Right lobe of liver (tissue), 6 donors: ENCODE results near the gene TPRN. TPM values are rescaled to one million over a fixed set of nuclear protein-coding genes. Genes with fewer than 3 reads are reported as not detected.

Experiments used
- ATAC-seq, 4 donors: fragments of 200-7000 bp; cut with Tn5 transposase; one replicate each; pipeline ENCODE4 v1.9.1; 2020; ENCODE audit warnings: mild to moderate bottlenecking in 4 of 4, moderate library complexity in 4 of 4
- DNase-seq, 3 donors: peaks; one replicate each; pipeline ENCODE4 v3.0.0-alpha.2; 2020
- H3K27ac ChIP-seq, 3 donors: fragments of 200-600 bp; one replicate each; pipeline ENCODE4 v1.8.0; 2022
- H3K27me3 ChIP-seq, 2 donors: fragments of 200-600 bp; one replicate each; pipeline ENCODE4 v1.8.0; 2022
- H3K36me3 ChIP-seq, 4 donors: fragments of 200-600 bp; sonication (generic) in 1 of 4; one replicate each; pipeline versions ENCODE4 v1.5.1 to v1.8.0; 2017 to 2022; ENCODE audit warnings: control low read depth in 1 of 4
- H3K4me1 ChIP-seq, 4 donors: fragments of 200-600 bp; sonication (generic) in 1 of 4; one replicate each; pipeline versions ENCODE4 v1.5.1 to v1.8.0; 2017 to 2022; ENCODE audit warnings: control low read depth in 1 of 4
- H3K4me3 ChIP-seq, 3 donors: fragments of 200-600 bp; one replicate each; pipeline ENCODE4 v1.8.0; 2022
- H3K9me3 ChIP-seq, 4 donors: fragments of 200-600 bp; sonication (generic) in 1 of 4; one replicate each; pipeline versions ENCODE4 v1.5.1 to v1.8.0; 2017 to 2022; ENCODE audit warnings: control low read depth in 1 of 4
- POLR2A ChIP-seq: fragments of 450-650 bp; IDR thresholded peaks from one replicate; pipeline ENCODE4 v1.6.1; 2017; ENCODE audit warnings: antibody characterized with exemption, mild to moderate bottlenecking
- WGBS: methylation state at CpG from one replicate; pipeline ENCODE4 v1.1.6; 2018; ENCODE audit warnings: low coverage, low lambda C conversion rate; ENCODE audit not compliant: insufficient coverage; ENCODE audit errors: missing lambda C conversion rate; 5-methylcytosine and 5-hydroxymethylcytosine counted together
- intact Hi-C, 2 donors: fragments of 100-400 bp; cut with DNase I; formaldehyde crosslinking; loops; one replicate each; pipeline versions ENCODE4 v1.11.2 to v1.14.1; 2022
- total RNA-seq, 6 experiments: library from RNA; depleted of rRNA in 2 of 6; stranded (reverse); fragments of >200 nt in 2 of 6; fragmentation: NEBNext Ultra II Directional in 3 of 6; extraction: Animal tissue kit (Norgen Biotek cat#: 25700) in 3 of 6; gene quantifications; one replicate each; pipeline versions ENCODE4 v1.1.0 to v1.2.4, GENCODE V29; 2016 to 2023
- TF ChIP-seq, protein P1 (sequence below), 4 donors: fragments of 200-600 bp in 3 of 4; fragments of 450-650 bp in 1 of 4; IDR thresholded peaks; one replicate each; pipeline versions ENCODE4 v1.5.1 to v1.8.0; 2016 to 2022; ENCODE audit warnings: antibody characterized with exemption in 4 of 4, mild to moderate bottlenecking in 2 of 4
- donor health status: DM: no; HTN: yes; CAD: no.
- donor health status: DM: no; HTN: no; CAD: no.
- donor health status: DM: no; HTN: no; CAD: no.
- donor health status: DM: no; HTN: yes; CAD: no.
- donor health status: DM: no; HTN: yes; CAD: no.

TPRN gene
- total RNA-seq, 6 experiments from 2014 or later = 12.1 to 28.9 (median 18.1) TPM

DNA sequence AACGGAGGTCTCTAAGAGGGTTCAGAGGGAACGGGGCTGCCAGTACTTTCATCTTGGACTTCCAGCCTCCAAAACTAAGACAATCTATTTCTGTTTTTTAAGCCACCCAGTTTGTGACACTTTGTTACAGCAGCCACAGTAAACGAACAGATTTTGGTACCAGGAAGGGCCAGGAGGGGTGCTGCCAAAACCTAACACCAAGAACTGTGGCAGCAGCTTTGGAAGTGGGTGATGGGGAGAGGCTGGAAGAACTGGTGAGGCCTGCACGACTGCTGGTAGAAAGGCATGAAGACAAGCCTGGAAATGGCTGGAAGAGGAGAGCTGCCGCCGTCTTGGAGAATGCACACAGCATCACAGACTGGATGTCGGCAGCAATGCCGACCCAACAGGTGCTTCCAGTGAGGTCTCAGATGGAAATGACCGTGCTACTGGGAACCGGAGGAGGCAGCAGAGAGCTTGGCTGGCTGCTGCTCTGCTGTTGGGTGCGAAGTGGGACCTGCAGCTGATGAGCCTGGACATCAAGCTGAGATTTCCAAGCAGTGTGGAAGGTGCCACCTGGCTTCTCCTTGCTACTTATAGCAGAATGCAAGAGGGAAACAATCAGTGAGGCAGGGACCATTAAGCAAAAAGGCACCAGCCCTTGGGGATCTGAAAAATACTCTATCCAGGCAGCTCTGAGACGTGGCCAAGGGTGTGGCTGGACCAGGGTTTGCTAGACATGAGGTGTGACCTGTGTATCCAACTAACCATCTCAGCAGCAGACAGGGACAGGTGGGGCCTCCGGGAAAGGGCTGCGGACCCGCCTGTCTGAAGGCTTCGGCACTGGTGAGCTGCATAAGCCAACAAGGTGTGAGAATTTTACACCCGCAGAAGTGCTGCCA is 24.0 kb downstream of the TPRN start:
- TF ChIP-seq POLR2A = no peak
- TF ChIP-seq, protein P1, sequence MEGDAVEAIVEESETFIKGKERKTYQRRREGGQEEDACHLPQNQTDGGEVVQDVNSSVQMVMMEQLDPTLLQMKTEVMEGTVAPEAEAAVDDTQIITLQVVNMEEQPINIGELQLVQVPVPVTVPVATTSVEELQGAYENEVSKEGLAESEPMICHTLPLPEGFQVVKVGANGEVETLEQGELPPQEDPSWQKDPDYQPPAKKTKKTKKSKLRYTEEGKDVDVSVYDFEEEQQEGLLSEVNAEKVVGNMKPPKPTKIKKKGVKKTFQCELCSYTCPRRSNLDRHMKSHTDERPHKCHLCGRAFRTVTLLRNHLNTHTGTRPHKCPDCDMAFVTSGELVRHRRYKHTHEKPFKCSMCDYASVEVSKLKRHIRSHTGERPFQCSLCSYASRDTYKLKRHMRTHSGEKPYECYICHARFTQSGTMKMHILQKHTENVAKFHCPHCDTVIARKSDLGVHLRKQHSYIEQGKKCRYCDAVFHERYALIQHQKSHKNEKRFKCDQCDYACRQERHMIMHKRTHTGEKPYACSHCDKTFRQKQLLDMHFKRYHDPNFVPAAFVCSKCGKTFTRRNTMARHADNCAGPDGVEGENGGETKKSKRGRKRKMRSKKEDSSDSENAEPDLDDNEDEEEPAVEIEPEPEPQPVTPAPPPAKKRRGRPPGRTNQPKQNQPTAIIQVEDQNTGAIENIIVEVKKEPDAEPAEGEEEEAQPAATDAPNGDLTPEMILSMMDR (IDR thresholded peaks at IDR 0.05) = peak; percentile 45 to 58 (median 52)
- Histone ChIP-seq H3K4me3 (no peak overlapping the region), H3K27me3 (no peaks in the 10 kb centered on the region), H3K9me3 (no peaks in the 10 kb centered on the region), H3K27ac (no peak overlapping the region), H3K4me1 (no peaks in the 10 kb centered on the region), H3K36me3 (peaks cover 0 to 18% (median 8%) of the 10 kb centered on the region in 4 donors)
- DNase-seq (no peak), ATAC-seq (peak; percentile 55 to 79 (median 73))
- intact Hi-C loops = loop anchor here in 1 of 2 donors (5.0 kb wide), 1 partner anchor 56 kb away; the partner anchor contains the start of gene SLC34A3
- 43% methylated on average over 11 of the region's 17 CpGs for WGBS

- no peak overlapping the region for H3K27ac ChIP-seq
- H3K9me3 ChIP-seq = no peaks in the 10 kb centered on the region
- WGBS = no CpG with 5 or more reads among the region's 33 CpGs
- no peak overlapping the region for H3K4me3 ChIP-seq
- intact Hi-C loops = loop anchor here in 1 of 2 donors (5.0 kb wide), 1 partner anchor 57 kb away; the partner anchor contains the start of gene SLC34A3
- ATAC-seq (no peak), DNase-seq (no peak)
- peaks cover 0 to 10% (median 6%) of the 10 kb centered on the region in 4 donors for H3K36me3 ChIP-seq
- TF ChIP-seq POLR2A = no peak
- TF ChIP-seq, protein P1 (IDR thresholded peaks at IDR 0.05) = no peak
- no peaks in the 10 kb centered on the region for H3K4me1 ChIP-seq
- H3K27me3 ChIP-seq = peaks cover 0 to 4% of the 10 kb centered on the region in 2 donors
Observed at GRCh38 chr9:137175345-137175961, 25.1 kb downstream of the TPRN start.

DNA sequence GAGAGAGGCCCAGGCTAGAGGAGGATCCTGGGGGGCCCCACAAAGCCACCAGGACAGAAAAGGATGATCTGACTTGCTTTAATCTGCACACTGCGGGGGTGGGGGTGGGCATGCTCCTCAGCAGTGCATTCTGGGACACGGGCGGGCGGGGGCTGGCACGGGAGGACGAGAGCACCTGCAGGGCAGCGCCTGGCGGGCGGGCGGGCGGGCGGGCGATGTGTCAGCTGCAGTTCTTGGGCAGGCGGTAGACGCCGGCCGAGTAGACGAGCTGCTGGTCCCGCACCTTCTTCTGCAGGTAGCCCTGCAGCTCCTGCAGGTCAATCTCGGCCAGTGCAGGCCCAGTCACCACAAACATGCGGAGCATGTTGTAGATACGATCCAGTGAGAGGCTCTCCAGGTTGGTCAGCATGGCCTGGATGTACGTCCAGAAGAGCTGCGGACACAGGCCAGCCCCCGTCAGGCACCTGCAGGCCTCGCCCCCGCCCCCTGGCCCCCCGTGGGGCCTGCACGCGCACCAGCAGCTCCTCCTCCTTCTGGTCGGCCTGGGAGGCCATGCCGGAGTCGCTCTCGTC is 25.7 kb downstream of the TPRN start:
- no CpG with 5 or more reads among the region's 34 CpGs for WGBS
- H3K4me1 ChIP-seq = peaks cover 0 to 3% (median 0%) of the 10 kb centered on the region in 4 donors
- intact Hi-C loops = loop anchor here in 1 of 2 donors (5.0 kb wide), 1 partner anchor 57 kb away; the partner anchor contains the start of gene SLC34A3
- H3K9me3 ChIP-seq = no peaks in the 10 kb centered on the region
- H3K4me3 ChIP-seq = no peak overlapping the region
- DNase-seq (no peak), ATAC-seq (no peak)
- TF ChIP-seq, protein P1 (IDR thresholded peaks at IDR 0.05) = no peak
- no peak for TF ChIP-seq POLR2A
- no peak overlapping the region for H3K27ac ChIP-seq
- H3K27me3 ChIP-seq = peaks cover 0 to 10% of the 10 kb centered on the region in 2 donors
- H3K36me3 ChIP-seq = peaks cover 0 to 4% (median 1%) of the 10 kb centered on the region in 4 donors

DNA sequence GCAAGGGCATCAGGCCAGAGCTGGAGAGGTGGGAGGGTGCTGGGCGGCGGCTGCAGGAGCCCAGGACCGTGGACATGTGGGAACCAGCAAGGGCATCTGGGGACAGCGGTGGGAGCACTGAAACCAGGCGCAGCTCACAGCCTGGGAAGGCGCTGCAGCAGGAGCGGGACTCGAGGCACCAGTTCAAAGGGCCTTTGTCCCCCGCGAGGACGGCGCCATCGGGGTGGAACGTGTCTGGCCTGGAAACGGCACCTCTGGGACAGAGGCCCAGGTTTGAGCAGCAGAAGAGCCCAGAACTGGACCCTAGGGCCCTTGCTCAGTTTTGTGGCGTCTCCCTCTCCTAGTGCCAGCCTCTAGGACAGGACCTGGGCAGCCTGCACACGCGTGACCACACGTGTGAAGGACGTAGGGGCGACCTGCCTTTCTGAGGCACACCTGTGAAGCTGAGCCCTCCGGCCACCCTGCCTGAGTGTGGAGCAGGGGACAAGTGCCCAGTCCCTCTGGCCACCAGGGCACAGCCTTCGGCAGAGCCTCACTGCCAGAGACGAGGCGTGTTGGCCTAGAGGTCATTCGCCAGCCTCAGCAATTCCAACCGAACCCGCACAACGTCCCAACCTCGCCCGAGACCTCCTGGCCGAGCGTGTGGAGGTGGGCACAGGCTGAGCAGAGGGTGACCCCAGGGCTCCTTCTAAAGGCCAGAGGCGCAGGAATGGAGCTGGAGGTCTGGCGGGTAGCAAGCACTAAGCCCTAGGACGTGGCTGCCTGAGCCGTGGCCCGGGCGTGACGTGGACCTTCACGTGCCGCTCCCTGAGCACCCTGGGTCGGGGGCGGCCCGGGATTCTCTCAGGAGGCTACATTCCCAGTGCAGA is 26.5 kb downstream of the TPRN start:
- Histone ChIP-seq H3K27me3 (peaks cover 0 to 16% of the 10 kb centered on the region in 2 donors), H3K27ac (no peak overlapping the region), H3K36me3 (no peaks in the 10 kb centered on the region), H3K4me3 (no peak overlapping the region), H3K9me3 (no peaks in the 10 kb centered on the region), H3K4me1 (peaks cover 0 to 11% (median 0%) of the 10 kb centered on the region in 4 donors)
- ATAC-seq (no peak), DNase-seq (no peak)
- intact Hi-C loops = no loop called here
- 79% methylated on average over 6 of the region's 45 CpGs for WGBS
- TF ChIP-seq POLR2A = no peak
- TF ChIP-seq, protein P1 (IDR thresholded peaks at IDR 0.05) = no peak
